ENCODE data around the gene SLCO2A1.

Gene SLCO2A1

GRCh38 chr3:133938770-133939462 lies 90.8 kb downstream of the SLCO2A1 start:
- no peak overlapping the region for H3K4me3 ChIP-seq (ENCODE audit: low read length)
- H3K9me2 ChIP-seq (replicated peaks; ENCODE audit: insufficient read depth, low read length): no peaks in the 10 kb centered on the region
- no peaks in the 10 kb centered on the region for H3K36me3 ChIP-seq (replicated peaks; ENCODE audit: insufficient read depth, low read length)
- H3K27me3 ChIP-seq (replicated peaks; ENCODE audit: insufficient read depth, low read length): no peaks in the 10 kb centered on the region
- no peak overlapping the region for H3K9ac ChIP-seq (ENCODE audit: low read length)
- no peaks in the 10 kb centered on the region for H3K9me3 ChIP-seq (replicated peaks; ENCODE audit: insufficient read depth, low read length)
- H2AFZ ChIP-seq (ENCODE audit: low read length): no peak overlapping the region
- DNase-seq: no peak
- H3K4me2 ChIP-seq (ENCODE audit: low read depth, low read length): no peak overlapping the region
- TF ChIP-seq EZH2 (optimal IDR thresholded peaks at IDR 0.05; ENCODE audit: low read depth, low read length) (no peak), EZH2phosphoT487 (IDR thresholded peaks at IDR 0.05; ENCODE audit: low read length) (no peak), CTCF (IDR thresholded peaks at IDR 0.05; ENCODE audit: low read length) (no peak)
- H4K20me1 ChIP-seq (ENCODE audit: insufficient read depth, low read length): no peaks in the 10 kb centered on the region
- H3K79me2 ChIP-seq (ENCODE audit: low read length): no peaks in the 10 kb centered on the region
- no peak overlapping the region for H3K27ac ChIP-seq (ENCODE audit: low read length)
- H3F3A ChIP-seq (ENCODE audit: insufficient read depth, low read length): no peaks in the 10 kb centered on the region
- H3K4me1 ChIP-seq (ENCODE audit: low read length): no peaks in the 10 kb centered on the region

- no peak overlapping the region for H3K4me3 ChIP-seq (ENCODE audit: low read length)
- no peaks in the 10 kb centered on the region for H3K4me1 ChIP-seq (ENCODE audit: low read length)
- no peak overlapping the region for H3K9ac ChIP-seq (ENCODE audit: low read length)
- TF ChIP-seq EZH2 (optimal IDR thresholded peaks at IDR 0.05; ENCODE audit: low read depth, low read length) (no peak), CTCF (IDR thresholded peaks at IDR 0.05; ENCODE audit: low read length) (no peak), EZH2phosphoT487 (IDR thresholded peaks at IDR 0.05; ENCODE audit: low read length) (no peak)
- no peaks in the 10 kb centered on the region for H3F3A ChIP-seq (ENCODE audit: insufficient read depth, low read length)
- no peak overlapping the region for H3K27ac ChIP-seq (ENCODE audit: low read length)
- no peak for DNase-seq
- H4K20me1 ChIP-seq (ENCODE audit: insufficient read depth, low read length): no peaks in the 10 kb centered on the region
- H3K36me3 ChIP-seq (replicated peaks; ENCODE audit: insufficient read depth, low read length): no peaks in the 10 kb centered on the region
- no peaks in the 10 kb centered on the region for H3K9me3 ChIP-seq (replicated peaks; ENCODE audit: insufficient read depth, low read length)
- no peak overlapping the region for H3K4me2 ChIP-seq (ENCODE audit: low read depth, low read length)
- H3K27me3 ChIP-seq (replicated peaks; ENCODE audit: insufficient read depth, low read length): no peaks in the 10 kb centered on the region
- no peak overlapping the region for H2AFZ ChIP-seq (ENCODE audit: low read length)
- H3K9me2 ChIP-seq (replicated peaks; ENCODE audit: insufficient read depth, low read length): no peaks in the 10 kb centered on the region
- H3K79me2 ChIP-seq (ENCODE audit: low read length): no peaks in the 10 kb centered on the region
Observed at GRCh38 chr3:133937756-133938601, 91.7 kb downstream of the SLCO2A1 start.

- H3F3A ChIP-seq (ENCODE audit: insufficient read depth, low read length): no peaks in the 10 kb centered on the region
- no peaks in the 10 kb centered on the region for H3K4me1 ChIP-seq (ENCODE audit: low read length)
- no peak overlapping the region for H3K9ac ChIP-seq (ENCODE audit: low read length)
- H4K20me1 ChIP-seq (ENCODE audit: insufficient read depth, low read length): no peaks in the 10 kb centered on the region
- DNase-seq: no peak
- TF ChIP-seq EZH2 (optimal IDR thresholded peaks at IDR 0.05; ENCODE audit: low read depth, low read length) (no peak), CTCF (IDR thresholded peaks at IDR 0.05; ENCODE audit: low read length) (no peak), EZH2phosphoT487 (IDR thresholded peaks at IDR 0.05; ENCODE audit: low read length) (no peak)
- H3K4me2 ChIP-seq (ENCODE audit: low read depth, low read length): no peak overlapping the region
- H3K9me2 ChIP-seq (replicated peaks; ENCODE audit: insufficient read depth, low read length): no peaks in the 10 kb centered on the region
- no peaks in the 10 kb centered on the region for H3K36me3 ChIP-seq (replicated peaks; ENCODE audit: insufficient read depth, low read length)
- no peaks in the 10 kb centered on the region for H3K27me3 ChIP-seq (replicated peaks; ENCODE audit: insufficient read depth, low read length)
- H3K27ac ChIP-seq (ENCODE audit: low read length): no peak overlapping the region
- H2AFZ ChIP-seq (ENCODE audit: low read length): no peak overlapping the region
- H3K4me3 ChIP-seq (ENCODE audit: low read length): no peak overlapping the region
- no peaks in the 10 kb centered on the region for H3K79me2 ChIP-seq (ENCODE audit: low read length)
- no peaks in the 10 kb centered on the region for H3K9me3 ChIP-seq (replicated peaks; ENCODE audit: insufficient read depth, low read length)
Observed at GRCh38 chr3:133937061-133937686, 92.6 kb downstream of the SLCO2A1 start.

Data from MM.1S (cell line).